Tibial nerve (tissue), 4 donors: ENCODE measurements around the gene NECAB3. TPM values are rescaled to one million over a fixed set of nuclear protein-coding genes. Genes with fewer than 3 reads are reported as not detected.

ENCODE experiments used
- DNase-seq, 2 donors: peaks; one replicate each; pipeline ENCODE4 v3.0.0-alpha.2; 2019; ENCODE audit warnings: low spot score in 2 of 2
- H3K27ac ChIP-seq, 4 donors: fragments of 200-600 bp; sonication (generic) in 3 of 4; one replicate each; pipeline ENCODE4 v1.5.1; 2017 to 2019; ENCODE audit warnings: mild to moderate bottlenecking in 1 of 4
- H3K27me3 ChIP-seq, 2 donors: fragments of 200-600 bp; sonication (generic) in 1 of 2; one replicate each; pipeline versions ENCODE4 v1.5.1 to v1.6.0; 2017 to 2019
- H3K36me3 ChIP-seq, 3 donors: fragments of 200-600 bp; sonication (generic); one replicate each; pipeline ENCODE4 v1.5.1; 2018 to 2019
- H3K4me1 ChIP-seq, 4 donors: fragments of 200-600 bp; sonication (generic) in 3 of 4; one replicate each; pipeline ENCODE4 v1.5.1; 2017 to 2019
- H3K4me3 ChIP-seq, 4 donors: fragments of 200-600 bp; sonication (generic) in 3 of 4; one replicate each; pipeline ENCODE4 v1.5.1; 2017 to 2019; ENCODE audit warnings: mild to moderate bottlenecking in 1 of 4, moderate library complexity in 1 of 4
- H3K9me3 ChIP-seq, 4 donors: fragments of 200-600 bp; sonication (generic) in 3 of 4; one replicate each; pipeline ENCODE4 v1.5.1; 2017 to 2019
- EP300 ChIP-seq, 2 donors: sonication (generic); formaldehyde crosslinking; IDR thresholded peaks; one replicate each; pipeline ENCODE4 v1.6.1; 2017; ENCODE audit warnings: antibody characterized with exemption in 2 of 2, mild to moderate bottlenecking in 1 of 2
- POLR2A ChIP-seq, 2 donors: fragments of 450-650 bp; IDR thresholded peaks; one replicate each; pipeline ENCODE4 v1.6.1; 2017; ENCODE audit warnings: antibody characterized with exemption in 2 of 2, mild to moderate bottlenecking in 2 of 2, moderate library complexity in 2 of 2
- WGBS, 2 donors: methylation state at CpG; one replicate each; pipeline ENCODE4 v1.1.5; 2018; 5-methylcytosine and 5-hydroxymethylcytosine counted together
- total RNA-seq, 4 donors: library from RNA; depleted of rRNA; stranded (reverse); fragments of >200 nt; gene quantifications; one replicate each; pipeline ENCODE4 v1.1.0, GENCODE V29; 2016
- TF ChIP-seq, protein P1 (sequence below), 5 experiments: fragments of 200-600 bp in 3 of 5; fragments of 450-650 bp in 2 of 5; sonication (generic) in 3 of 5; IDR thresholded peaks; one replicate each; pipeline ENCODE4 v1.5.1; 2016 to 2019; ENCODE audit warnings: antibody characterized with exemption in 5 of 5, mild to moderate bottlenecking in 3 of 5, moderate library complexity in 2 of 5

NECAB3 gene
- total RNA-seq, 4 donors from 2014 or later, result 80.8 to 103 (median 91.5) TPM

DNA sequence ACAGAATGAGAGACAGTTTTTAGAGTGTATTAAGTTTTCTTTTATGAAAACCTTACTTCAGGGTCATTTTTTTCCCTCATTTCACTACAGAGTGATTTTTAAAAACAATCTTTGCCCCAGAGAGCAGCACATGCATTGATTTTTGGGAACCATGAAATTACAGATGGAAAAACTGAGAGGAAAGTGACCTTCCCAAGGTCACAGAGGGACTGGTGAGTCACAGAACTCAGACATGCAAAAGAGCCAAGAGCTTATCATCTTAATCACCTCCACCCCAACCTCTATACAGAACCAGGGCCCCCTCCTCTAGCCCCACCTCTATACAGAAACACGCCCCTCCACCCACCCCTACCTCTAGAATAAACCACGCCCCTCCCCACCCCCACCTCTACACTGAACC, 35.2 kb upstream of the NECAB3 start:
- Histone ChIP-seq H3K27ac (no peak overlapping the region), H3K27me3 (no peaks in the 10 kb centered on the region), H3K9me3 (no peaks in the 10 kb centered on the region), H3K4me1 (no peaks in the 10 kb centered on the region), H3K4me3 (no peak overlapping the region), H3K36me3 (peaks cover 0 to 93% (median 0%) of the 10 kb centered on the region in 3 donors)
- no peak for TF ChIP-seq POLR2A (IDR thresholded peaks at IDR 0.05)
- TF ChIP-seq, protein P1, sequence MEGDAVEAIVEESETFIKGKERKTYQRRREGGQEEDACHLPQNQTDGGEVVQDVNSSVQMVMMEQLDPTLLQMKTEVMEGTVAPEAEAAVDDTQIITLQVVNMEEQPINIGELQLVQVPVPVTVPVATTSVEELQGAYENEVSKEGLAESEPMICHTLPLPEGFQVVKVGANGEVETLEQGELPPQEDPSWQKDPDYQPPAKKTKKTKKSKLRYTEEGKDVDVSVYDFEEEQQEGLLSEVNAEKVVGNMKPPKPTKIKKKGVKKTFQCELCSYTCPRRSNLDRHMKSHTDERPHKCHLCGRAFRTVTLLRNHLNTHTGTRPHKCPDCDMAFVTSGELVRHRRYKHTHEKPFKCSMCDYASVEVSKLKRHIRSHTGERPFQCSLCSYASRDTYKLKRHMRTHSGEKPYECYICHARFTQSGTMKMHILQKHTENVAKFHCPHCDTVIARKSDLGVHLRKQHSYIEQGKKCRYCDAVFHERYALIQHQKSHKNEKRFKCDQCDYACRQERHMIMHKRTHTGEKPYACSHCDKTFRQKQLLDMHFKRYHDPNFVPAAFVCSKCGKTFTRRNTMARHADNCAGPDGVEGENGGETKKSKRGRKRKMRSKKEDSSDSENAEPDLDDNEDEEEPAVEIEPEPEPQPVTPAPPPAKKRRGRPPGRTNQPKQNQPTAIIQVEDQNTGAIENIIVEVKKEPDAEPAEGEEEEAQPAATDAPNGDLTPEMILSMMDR (IDR thresholded peaks at IDR 0.05), result no peak
- no peak for TF ChIP-seq EP300 (IDR thresholded peaks at IDR 0.05)
- DNase-seq, result no peak
- 90 to 93% methylated on average over 2 of the region's 2 CpGs for whole genome bisulfite sequencing, 2 donors

DNA sequence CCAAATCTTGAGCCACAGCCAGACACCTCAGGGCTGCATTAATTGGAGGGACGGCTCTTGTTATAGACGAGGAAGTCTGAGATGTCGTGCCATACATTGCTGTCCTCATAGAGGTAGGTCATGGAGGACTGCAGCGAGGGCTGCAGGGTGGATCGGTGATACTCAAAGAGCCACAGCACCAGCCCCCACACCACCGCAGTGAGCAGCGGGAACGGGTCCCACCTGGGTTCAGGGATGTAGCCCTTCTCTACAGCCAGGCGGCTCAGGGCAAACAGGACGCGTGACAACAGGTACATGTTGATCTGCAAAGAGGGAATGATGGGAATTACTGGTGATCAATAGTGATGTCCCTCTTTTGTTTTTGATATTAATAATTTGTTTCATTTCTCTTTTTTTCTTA, 33.4 kb upstream of the NECAB3 start:
- Histone ChIP-seq H3K27ac (no peak overlapping the region), H3K4me3 (no peak overlapping the region), H3K9me3 (no peaks in the 10 kb centered on the region), H3K36me3 (peaks cover 0 to 87% (median 0%) of the 10 kb centered on the region in 3 donors), H3K27me3 (no peaks in the 10 kb centered on the region), H3K4me1 (no peaks in the 10 kb centered on the region)
- no peak for TF ChIP-seq POLR2A (IDR thresholded peaks at IDR 0.05)
- no peak for TF ChIP-seq EP300 (IDR thresholded peaks at IDR 0.05)
- TF ChIP-seq, protein P1 (IDR thresholded peaks at IDR 0.05), result no peak
- 88 to 89% methylated on average over 11 of the region's 11 CpGs for WGBS, 2 donors
- no peak for DNase-seq

DNA sequence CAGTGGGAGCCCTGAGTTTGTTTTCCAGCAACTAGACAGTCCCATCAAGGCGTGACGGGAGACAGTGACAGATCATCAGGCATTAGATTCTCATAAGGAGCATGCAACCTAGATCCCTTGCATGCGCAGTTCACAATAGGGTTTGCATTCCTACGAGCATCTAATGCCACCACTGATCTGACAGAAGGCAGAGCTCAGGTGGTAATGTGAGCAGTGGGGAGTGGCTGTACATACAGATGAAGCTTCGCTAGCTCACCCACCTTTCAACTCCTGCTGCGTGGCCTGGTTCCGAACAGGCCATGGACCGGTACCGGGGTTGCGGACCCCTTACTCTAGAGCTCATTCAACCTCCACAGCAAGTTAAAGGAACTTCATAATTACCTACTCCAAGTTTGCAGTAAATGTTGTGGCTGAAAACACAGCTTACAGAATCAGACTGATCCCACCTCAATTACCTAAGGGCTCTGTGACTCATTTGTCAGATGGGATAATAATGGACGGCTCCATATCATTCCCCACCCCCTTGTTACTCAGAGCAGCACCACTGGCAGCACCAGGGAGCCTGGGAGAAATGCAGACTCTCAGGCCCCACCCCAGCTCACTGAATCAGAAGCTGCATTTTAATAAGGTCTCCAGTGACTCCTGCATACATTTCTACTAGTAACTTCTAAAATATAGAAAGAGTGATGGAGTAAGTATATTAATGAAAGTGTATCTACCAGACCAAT, 30.1 kb upstream of the NECAB3 start:
- WGBS, 2 donors, result 92 to 97% methylated on average over 11 of the region's 11 CpGs
- H3K36me3 ChIP-seq, result peaks cover 0 to 58% (median 0%) of the 10 kb centered on the region in 3 donors
- TF ChIP-seq EP300 (IDR thresholded peaks at IDR 0.05), result no peak
- TF ChIP-seq POLR2A (IDR thresholded peaks at IDR 0.05), result no peak
- TF ChIP-seq, protein P1 (IDR thresholded peaks at IDR 0.05), result no peak

DNA sequence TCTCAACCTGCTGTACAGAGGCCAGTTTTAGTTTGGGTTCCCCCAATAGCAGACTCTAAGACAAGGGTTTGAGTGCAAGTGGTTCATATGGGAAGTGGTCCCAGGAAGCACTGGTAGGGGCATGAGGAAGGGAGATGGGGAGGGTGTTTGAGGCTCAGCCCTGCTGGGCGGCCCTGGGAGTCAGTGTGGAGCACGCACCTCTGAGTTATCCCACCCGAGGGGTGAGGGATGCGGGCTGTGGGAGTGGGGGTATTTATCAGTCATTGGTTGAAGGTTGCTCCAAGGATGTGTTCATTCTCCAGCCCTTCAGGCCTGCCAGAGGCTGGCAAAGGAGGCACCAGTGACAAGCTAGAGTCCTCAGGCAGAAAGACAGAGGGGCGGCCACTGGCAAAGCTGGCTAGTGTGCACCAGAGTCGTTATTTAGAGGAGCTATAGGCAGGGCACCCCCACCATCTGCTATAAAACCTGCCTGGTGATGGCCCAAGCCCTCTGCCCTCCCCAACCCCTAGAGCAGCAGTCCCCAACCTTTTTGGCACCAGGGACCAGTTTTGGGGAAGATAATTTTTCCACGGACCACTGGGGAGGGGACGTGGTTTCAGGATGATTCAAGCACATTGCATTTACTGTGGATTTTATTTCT, 29.4 kb upstream of the NECAB3 start:
- Histone ChIP-seq H3K27ac (no peak overlapping the region), H3K36me3 (peaks cover 0 to 51% (median 0%) of the 10 kb centered on the region in 3 donors), H3K4me3 (no peak overlapping the region), H3K4me1 (no peaks in the 10 kb centered on the region), H3K27me3 (no peaks in the 10 kb centered on the region), H3K9me3 (no peaks in the 10 kb centered on the region)
- 87 to 93% methylated on average over 7 to 8 of the region's 8 CpGs for WGBS, 2 donors
- no peak for DNase-seq
- TF ChIP-seq, protein P1 (IDR thresholded peaks at IDR 0.05), result no peak
- TF ChIP-seq EP300 (IDR thresholded peaks at IDR 0.05) (no peak), POLR2A (IDR thresholded peaks at IDR 0.05) (no peak)

More for the DNA sequence above, 30.1 kb upstream of the NECAB3 start:
- Histone ChIP-seq H3K27me3 (no peaks in the 10 kb centered on the region), H3K4me1 (no peaks in the 10 kb centered on the region), H3K9me3 (no peaks in the 10 kb centered on the region), H3K27ac (no peak overlapping the region), H3K4me3 (no peak overlapping the region)
- no peak for DNase-seq

DNA sequence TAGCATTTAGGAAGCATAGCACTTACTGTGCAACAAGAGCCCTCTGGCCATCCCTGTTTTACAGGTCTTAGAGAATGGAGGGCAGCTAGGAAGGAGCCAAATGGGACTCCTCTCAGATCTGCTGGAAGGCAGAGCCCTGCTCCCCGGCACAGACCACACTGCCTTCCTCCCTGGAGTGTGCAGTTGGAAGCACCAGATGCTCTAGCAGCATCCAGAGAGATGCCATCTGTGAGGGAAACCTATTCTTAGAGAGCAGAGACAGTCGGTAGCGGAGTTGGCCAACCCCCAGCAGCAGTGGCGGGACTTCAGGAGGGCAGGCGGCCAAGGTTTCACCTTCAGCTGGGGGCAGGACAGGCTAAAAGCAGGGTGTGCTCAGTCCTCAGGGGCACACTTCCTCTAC, 28.6 kb upstream of the NECAB3 start:
- Histone ChIP-seq H3K9me3 (no peaks in the 10 kb centered on the region), H3K4me3 (no peak overlapping the region), H3K36me3 (peaks cover 0 to 43% (median 0%) of the 10 kb centered on the region in 3 donors), H3K27me3 (no peaks in the 10 kb centered on the region), H3K27ac (no peak overlapping the region), H3K4me1 (no peaks in the 10 kb centered on the region)
- no peak for DNase-seq
- 63 to 67% methylated on average over 5 of the region's 5 CpGs for WGBS, 2 donors
- TF ChIP-seq, protein P1 (IDR thresholded peaks at IDR 0.05), result no peak
- TF ChIP-seq EP300 (IDR thresholded peaks at IDR 0.05) (no peak), POLR2A (IDR thresholded peaks at IDR 0.05) (no peak)
